Smooth muscle cell (in vitro differentiated cells): Measurements from ENCODE around the gene EFS. TPM values are rescaled to one million over a fixed set of nuclear protein-coding genes. Genes with fewer than 3 reads are reported as not detected.

Experiments used
- DNase-seq: peaks from one replicate; lab custom pipeline; 2025; ENCODE audit not compliant: unreplicated experiment; lab: John Stamatoyannopoulos, UW
- H2AFZ ChIP-seq: fragments of 200-600 bp; sonication (generic); 2 replicates; pipeline ENCODE4 v1.6.0; 2016; ENCODE audit warnings: antibody characterized with exemption, low read depth, mild to moderate bottlenecking
- H3F3A ChIP-seq: fragments of 200-600 bp; sonication (generic); 2 replicates; pipeline ENCODE4 v1.6.0; 2017; ENCODE audit warnings: antibody characterized with exemption, low read depth
- H3K27ac ChIP-seq: fragments of 200-600 bp; sonication (generic); 2 replicates; pipeline ENCODE4 v1.5.1; 2016; ENCODE audit warnings: low read depth, mild to moderate bottlenecking
- H3K27me3 ChIP-seq: fragments of 200-600 bp; sonication (generic); 2 replicates; pipeline ENCODE4 v1.6.1; 2016; ENCODE audit warnings: low read depth, mild to moderate bottlenecking
- H3K36me3 ChIP-seq: fragments of 200-600 bp; sonication (generic); 2 replicates; pipeline ENCODE4 v1.5.1; 2016; ENCODE audit warnings: low read depth
- H3K4me1 ChIP-seq: fragments of 200-600 bp; sonication (generic); 2 replicates; pipeline ENCODE4 v1.5.1; 2016; ENCODE audit warnings: low read depth
- H3K4me2 ChIP-seq: fragments of 200-600 bp; sonication (generic); 2 replicates; pipeline ENCODE4 v1.6.0; 2016; ENCODE audit warnings: mild to moderate bottlenecking
- H3K4me3 ChIP-seq: fragments of 200-600 bp; sonication (generic); 2 replicates; pipeline ENCODE4 v1.5.1; 2016; ENCODE audit warnings: mild to moderate bottlenecking
- H3K79me2 ChIP-seq: fragments of 200-600 bp; sonication (generic); 2 replicates; pipeline ENCODE4 v1.6.0; 2016; ENCODE audit warnings: low read depth, mild to moderate bottlenecking
- H3K9ac ChIP-seq: fragments of 200-600 bp; sonication (generic); 2 replicates; pipeline ENCODE4 v1.6.0; 2016; ENCODE audit warnings: low read depth
- H3K9me3 ChIP-seq: fragments of 200-600 bp; sonication (generic); replicated peaks from 2 replicates; pipeline ENCODE4 v1.5.1; 2016; ENCODE audit warnings: low read depth
- H4K20me1 ChIP-seq: fragments of 200-600 bp; sonication (generic); 2 replicates; pipeline ENCODE4 v1.6.0; 2016; ENCODE audit warnings: low read depth
- WGBS: methylation state at CpG from one replicate; pipeline ENCODE4 v1.1.7; 2016; ENCODE audit warnings: low lambda C conversion rate; 5-methylcytosine and 5-hydroxymethylcytosine counted together
- polyA plus RNA-seq: library from polyadenylated mRNA; unstranded; fragments of >200 nt; fragmentation: Nextera tagmentation; extraction: Ambion mirVana; gene quantifications from 2 replicates; pipeline ENCODE4 v1.2.1, GENCODE V29; 2016
- total RNA-seq: library from RNA; depleted of rRNA; stranded (reverse); fragments of >200 nt; gene quantifications from 2 replicates; pipeline ENCODE4 v1.2.3, GENCODE V29; 2014
- TF ChIP-seq, protein P1 (sequence below): fragments of 200-600 bp; sonication (generic); IDR thresholded peaks from 2 replicates; pipeline ENCODE4 v1.5.1; 2017; ENCODE audit warnings: borderline replicate concordance, mild to moderate bottlenecking, antibody characterized with exemption; ENCODE audit not compliant: insufficient read depth, poor library complexity, severe bottlenecking

The EFS gene
- total and polyA plus RNA-seq, 2 experiments from 2014 or later: 23.9 to 41.3 TPM

- Histone ChIP-seq H3K4me2 (no peak overlapping the region), H2AFZ (no peak overlapping the region), H3F3A (no peaks in the 10 kb centered on the region), H3K27me3 (no peaks in the 10 kb centered on the region), H3K4me1 (no peaks in the 10 kb centered on the region), H3K36me3 (no peaks in the 10 kb centered on the region), H3K9me3 (no peaks in the 10 kb centered on the region), H3K27ac (no peak overlapping the region), H3K4me3 (no peak overlapping the region), H4K20me1 (no peaks in the 10 kb centered on the region), H3K9ac (no peak overlapping the region), H3K79me2 (no peaks in the 10 kb centered on the region)
- no peak for DNase-seq
- WGBS: 82% methylated on average over 10 of the region's 10 CpGs
- TF ChIP-seq, protein P1, sequence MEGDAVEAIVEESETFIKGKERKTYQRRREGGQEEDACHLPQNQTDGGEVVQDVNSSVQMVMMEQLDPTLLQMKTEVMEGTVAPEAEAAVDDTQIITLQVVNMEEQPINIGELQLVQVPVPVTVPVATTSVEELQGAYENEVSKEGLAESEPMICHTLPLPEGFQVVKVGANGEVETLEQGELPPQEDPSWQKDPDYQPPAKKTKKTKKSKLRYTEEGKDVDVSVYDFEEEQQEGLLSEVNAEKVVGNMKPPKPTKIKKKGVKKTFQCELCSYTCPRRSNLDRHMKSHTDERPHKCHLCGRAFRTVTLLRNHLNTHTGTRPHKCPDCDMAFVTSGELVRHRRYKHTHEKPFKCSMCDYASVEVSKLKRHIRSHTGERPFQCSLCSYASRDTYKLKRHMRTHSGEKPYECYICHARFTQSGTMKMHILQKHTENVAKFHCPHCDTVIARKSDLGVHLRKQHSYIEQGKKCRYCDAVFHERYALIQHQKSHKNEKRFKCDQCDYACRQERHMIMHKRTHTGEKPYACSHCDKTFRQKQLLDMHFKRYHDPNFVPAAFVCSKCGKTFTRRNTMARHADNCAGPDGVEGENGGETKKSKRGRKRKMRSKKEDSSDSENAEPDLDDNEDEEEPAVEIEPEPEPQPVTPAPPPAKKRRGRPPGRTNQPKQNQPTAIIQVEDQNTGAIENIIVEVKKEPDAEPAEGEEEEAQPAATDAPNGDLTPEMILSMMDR: no peak
Observed at GRCh38 chr14:23382731-23383440, 17.9 kb upstream of the EFS start.

- no peak overlapping the region for H2AFZ ChIP-seq
- no peak overlapping the region for H3K27ac ChIP-seq
- TF ChIP-seq, protein P1: no peak
- no peak overlapping the region for H3K9ac ChIP-seq
- no peaks in the 10 kb centered on the region for H3K36me3 ChIP-seq
- no peak for DNase-seq
- no peaks in the 10 kb centered on the region for H3K9me3 ChIP-seq
- H4K20me1 ChIP-seq: no peaks in the 10 kb centered on the region
- no peak overlapping the region for H3K4me2 ChIP-seq
- no peak overlapping the region for H3K4me3 ChIP-seq
- no peaks in the 10 kb centered on the region for H3K27me3 ChIP-seq
- H3K4me1 ChIP-seq: no peaks in the 10 kb centered on the region
- no peaks in the 10 kb centered on the region for H3K79me2 ChIP-seq
- H3F3A ChIP-seq: no peaks in the 10 kb centered on the region
- WGBS: 96% methylated on average over 6 of the region's 6 CpGs
Observed at GRCh38 chr14:23382276-23382675, 17.3 kb upstream of the EFS start.

DNA sequence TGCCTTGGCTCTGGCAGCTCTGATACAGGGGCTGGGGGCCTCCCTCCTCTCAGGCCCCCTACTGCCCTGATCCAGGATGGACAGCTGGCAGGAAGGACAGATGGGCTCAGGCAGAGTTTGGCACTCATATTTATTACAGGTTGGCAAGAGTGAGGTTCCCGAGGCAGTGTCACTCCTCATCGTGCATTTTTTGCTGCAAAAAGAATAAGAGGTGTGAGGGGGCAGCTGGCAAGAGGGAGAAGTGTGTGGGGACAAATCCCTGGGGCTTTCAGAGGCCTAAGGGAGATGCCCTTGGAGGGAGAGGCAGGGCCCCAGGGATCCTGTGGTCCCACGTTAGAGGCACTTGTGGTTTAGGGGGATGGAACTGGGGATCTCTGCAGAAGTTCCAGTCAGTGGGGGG lies 16.9 kb upstream of the EFS start:
- no peak overlapping the region for H3K27ac ChIP-seq
- TF ChIP-seq, protein P1: no peak
- H2AFZ ChIP-seq: no peak overlapping the region
- H3K79me2 ChIP-seq: no peaks in the 10 kb centered on the region
- H3K4me3 ChIP-seq: no peak overlapping the region
- no peak overlapping the region for H3K9ac ChIP-seq
- no peaks in the 10 kb centered on the region for H3K27me3 ChIP-seq
- 83% methylated on average over 3 of the region's 3 CpGs for WGBS
- H3F3A ChIP-seq: no peaks in the 10 kb centered on the region
- H3K36me3 ChIP-seq: no peaks in the 10 kb centered on the region
- no peak for DNase-seq
- H3K9me3 ChIP-seq: no peaks in the 10 kb centered on the region
- no peak overlapping the region for H3K4me2 ChIP-seq
- no peaks in the 10 kb centered on the region for H3K4me1 ChIP-seq
- no peaks in the 10 kb centered on the region for H4K20me1 ChIP-seq

- Histone ChIP-seq H3K4me1 (peaks cover 6% of the 10 kb centered on the region), H3K9ac (no peak overlapping the region), H3K36me3 (no peaks in the 10 kb centered on the region), H3F3A (no peaks in the 10 kb centered on the region), H2AFZ (no peak overlapping the region), H3K79me2 (no peaks in the 10 kb centered on the region), H4K20me1 (no peaks in the 10 kb centered on the region), H3K27ac (no peak overlapping the region), H3K4me3 (no peak overlapping the region), H3K4me2 (no peak overlapping the region), H3K9me3 (no peaks in the 10 kb centered on the region), H3K27me3 (no peaks in the 10 kb centered on the region)
- 86% methylated on average over 4 of the region's 4 CpGs for WGBS
- no peak for DNase-seq
- TF ChIP-seq, protein P1: no peak
Observed at GRCh38 chr14:23380976-23381375, 16.0 kb upstream of the EFS start.
